GM21360 (cell line): Measurements from ENCODE around the gene SRD5A2.
"Not testable (repeated sequence)": the region's sequence is repeated elsewhere in the genome, so short reads cannot be mapped to it uniquely, and the experiment has no call there.

Source experiments
- ATAC-seq: cut with Tn5 transposase; IDR thresholded peaks from one replicate; pipeline ENCODE4 v1.9.1; 2021; ENCODE audit warnings: mild to moderate bottlenecking, moderate library complexity; ENCODE audit not compliant: unreplicated experiment

The SRD5A2 gene

GRCh38 chr2:31534636-31535035 lies 46.1 kb downstream of the SRD5A2 start:
- no peak for ATAC-seq

DNA sequence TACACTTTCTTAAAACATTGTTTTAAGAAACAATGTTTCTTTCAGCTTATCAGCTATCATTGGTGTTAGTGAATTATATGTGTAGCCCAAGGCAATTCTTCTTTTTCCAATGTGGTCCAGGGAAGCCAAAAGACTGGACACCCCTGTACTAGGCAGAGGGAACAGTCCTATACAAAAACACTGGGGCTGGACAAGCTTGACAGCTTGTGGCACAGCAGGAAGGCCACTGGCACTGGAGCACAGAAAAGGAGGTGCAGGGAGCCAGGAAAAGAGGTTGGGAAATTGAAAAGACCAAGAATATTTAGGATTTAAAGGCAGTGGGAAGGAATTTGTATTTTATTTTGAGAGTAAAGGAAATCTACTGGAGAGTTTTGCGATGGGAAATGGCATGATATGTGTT lies 47.7 kb downstream of the SRD5A2 start:
- ATAC-seq, result no peak

DNA sequence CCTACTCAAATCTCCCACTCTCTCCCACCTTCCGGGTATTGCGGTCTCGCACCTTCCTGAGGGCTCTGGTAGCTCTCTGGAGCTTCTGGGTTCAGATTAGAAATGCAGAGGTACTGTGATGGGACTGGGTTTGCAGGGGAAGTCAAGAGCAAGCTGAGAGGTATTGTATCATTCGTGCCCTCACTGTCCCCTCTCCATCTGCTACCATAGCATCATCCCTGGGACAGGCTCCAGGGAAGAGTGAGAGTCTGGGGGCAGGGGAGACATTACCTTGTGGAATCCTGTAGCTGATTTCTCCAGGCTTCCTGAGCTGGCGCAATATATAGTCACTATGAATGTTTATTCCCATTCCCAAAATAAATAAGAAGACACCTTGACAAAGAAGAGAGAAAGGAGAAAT lies 49.6 kb downstream of the SRD5A2 start:
- ATAC-seq, result no peak

- ATAC-seq, result no peak
Measured at GRCh38 chr2:31529256-31529655, 51.5 kb downstream of the SRD5A2 start.

- ATAC-seq, result no peak
Measured at GRCh38 chr2:31528823-31529222, 51.9 kb downstream of the SRD5A2 start.

- no peak for ATAC-seq
Measured at GRCh38 chr2:31526946-31527732, 53.6 kb downstream of the SRD5A2 start.

- no peak for ATAC-seq
Measured at GRCh38 chr2:31525876-31526275, 54.9 kb downstream of the SRD5A2 start.

GRCh38 chr2:31524592-31524991 lies 56.1 kb downstream of the SRD5A2 start:
- no peak for ATAC-seq

DNA sequence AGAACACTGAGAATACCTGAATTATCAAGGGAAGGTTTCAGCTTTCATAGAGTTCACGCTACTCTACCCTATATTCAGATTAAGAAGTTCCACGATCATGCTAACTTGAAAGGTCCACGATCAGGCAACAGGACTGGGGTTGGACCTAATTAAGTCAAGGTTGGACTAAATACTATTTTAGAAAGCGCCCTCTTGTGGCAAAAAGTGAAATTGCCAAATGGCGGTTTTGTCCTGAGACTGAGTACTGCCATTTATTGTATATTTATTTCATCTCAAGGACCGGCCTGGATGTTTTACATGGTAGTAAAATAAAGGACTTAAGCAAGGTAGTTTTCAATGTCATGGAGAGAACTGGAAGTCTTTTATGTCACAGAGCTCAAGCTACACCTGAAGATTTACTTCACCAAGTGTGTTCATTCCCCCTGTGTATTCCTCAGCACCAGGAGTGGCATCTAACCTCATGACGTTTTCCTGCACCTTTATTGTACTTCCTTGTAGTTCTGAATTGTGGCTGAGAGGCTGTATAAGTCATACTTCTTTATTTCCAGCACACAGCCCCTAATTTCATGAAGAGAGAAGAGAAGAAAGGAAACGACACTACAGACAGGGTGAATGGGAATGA lies 56.8 kb downstream of the SRD5A2 start:
- no peak for ATAC-seq

DNA sequence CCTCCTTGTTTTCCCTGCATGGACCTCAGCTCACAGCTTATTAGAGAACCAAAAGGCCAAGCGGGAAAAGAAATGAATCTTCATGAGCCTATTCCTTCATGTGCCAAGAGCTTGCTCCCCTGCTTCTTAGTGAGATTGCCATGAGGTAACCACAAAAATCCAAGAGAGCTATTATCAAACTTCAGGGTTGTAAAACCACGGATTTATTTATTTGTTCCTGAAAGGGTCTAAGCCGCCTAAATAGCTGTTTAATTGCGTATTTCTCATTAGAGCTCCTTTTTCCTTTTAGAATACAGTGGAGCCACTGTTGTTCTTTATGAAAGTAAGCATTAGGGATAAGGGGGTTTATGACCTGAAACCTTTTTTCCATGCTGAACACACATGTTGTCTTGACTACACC lies 58.0 kb downstream of the SRD5A2 start:
- ATAC-seq, result no peak

DNA sequence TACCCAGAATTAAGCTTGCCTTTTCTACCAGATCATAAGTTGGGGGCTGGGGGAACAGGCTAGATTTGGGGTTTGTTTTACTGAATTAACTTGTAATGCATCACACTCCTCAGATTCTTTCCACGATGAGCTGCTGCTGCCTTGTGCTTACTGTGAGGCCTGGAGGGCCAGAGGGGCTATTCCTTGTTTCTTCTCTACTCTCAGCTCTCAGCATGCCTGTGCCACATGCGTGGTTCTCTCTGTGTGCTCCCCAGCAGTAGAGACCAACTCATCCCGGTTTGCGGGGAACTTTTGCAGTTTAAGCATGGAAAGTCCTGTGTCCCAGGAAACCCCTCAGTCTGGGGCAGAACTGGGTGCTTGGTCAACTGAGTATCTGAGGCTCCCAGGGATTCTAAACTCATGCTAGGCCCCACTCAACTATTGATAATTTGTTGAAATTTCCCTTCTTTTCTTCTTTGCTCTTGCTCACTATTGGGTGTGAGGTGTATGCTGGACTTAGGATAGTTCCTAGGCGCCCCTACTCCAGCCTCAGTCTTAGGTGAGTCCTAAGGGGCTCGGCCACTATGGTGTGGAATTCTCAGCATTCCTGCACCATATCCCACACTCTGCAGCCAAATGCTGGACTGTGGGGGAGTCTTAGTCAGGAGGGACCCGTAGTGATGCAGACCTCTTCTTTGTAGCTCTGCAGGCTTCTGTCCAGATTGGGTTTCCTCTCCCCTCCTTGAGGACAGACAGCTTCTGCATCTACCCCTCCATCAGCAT lies 63.1 kb downstream of the SRD5A2 start:
- no peak for ATAC-seq

DNA sequence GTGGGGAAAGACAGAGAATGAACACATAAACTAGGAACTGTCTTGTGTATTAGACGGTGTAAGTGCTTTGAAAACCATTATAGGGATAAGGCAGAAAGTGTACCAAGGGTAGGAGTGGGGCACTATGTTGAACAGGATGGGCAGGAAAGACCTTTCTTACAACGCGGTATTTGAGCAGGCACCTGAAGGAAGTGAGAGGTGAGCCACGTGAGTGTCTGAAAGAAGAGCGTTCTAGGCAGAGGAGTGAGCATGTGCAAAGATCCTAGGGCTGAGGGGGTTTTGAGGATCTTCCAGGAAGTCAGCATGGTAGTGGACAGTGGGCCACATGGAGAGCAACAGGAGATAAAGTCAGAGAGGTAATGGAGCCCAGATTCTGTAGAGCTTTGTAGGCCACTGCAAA lies 65.2 kb downstream of the SRD5A2 start:
- no peak for ATAC-seq

DNA sequence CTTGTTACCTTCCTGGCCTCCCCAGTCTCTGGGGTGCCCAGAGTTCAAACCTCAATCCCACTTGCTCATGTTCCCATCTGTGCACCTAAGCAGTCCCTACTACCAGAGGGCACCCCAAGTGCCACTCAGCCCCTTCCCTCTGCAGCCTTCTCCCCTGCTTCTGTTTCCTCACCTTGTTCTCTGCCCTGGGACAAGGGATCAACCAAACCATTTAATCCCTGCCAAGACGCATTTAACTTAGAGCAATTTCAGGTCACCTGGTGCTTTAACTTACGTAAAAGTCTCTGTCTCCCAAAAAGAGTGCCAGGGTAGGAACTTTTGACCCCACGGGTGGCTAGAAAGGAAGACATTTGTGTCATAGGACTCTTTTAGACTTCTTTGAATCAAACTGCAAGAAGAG lies 67.2 kb downstream of the SRD5A2 start:
- no peak for ATAC-seq

GRCh38 chr2:31511376-31511775 lies 69.4 kb downstream of the SRD5A2 start:
- no peak for ATAC-seq

GRCh38 chr2:31505111-31505510 lies 75.6 kb downstream of the SRD5A2 start:
- ATAC-seq, result no peak

DNA sequence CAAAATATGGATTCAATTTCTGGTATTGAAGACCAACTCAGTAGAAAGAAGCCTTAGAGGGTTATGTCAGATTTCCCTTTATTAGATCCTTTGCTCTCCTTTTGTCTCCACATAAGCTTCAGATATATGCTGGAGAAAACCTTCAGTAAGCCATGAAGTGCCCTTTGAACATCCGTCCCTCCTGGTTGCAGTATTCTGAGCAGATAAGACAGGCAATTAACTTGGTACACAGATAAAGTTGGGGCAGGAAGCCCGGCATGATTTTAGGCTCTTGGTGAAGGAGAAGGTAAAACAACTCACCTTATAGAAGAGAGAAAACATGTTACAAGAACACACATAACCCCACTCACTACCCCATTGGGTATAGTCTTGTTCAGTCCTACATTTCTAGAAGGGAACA lies 76.4 kb downstream of the SRD5A2 start:
- ATAC-seq, result no peak

GRCh38 chr2:31496451-31496874 lies 84.3 kb downstream of the SRD5A2 start:
- ATAC-seq, result not testable (repeated sequence)

DNA sequence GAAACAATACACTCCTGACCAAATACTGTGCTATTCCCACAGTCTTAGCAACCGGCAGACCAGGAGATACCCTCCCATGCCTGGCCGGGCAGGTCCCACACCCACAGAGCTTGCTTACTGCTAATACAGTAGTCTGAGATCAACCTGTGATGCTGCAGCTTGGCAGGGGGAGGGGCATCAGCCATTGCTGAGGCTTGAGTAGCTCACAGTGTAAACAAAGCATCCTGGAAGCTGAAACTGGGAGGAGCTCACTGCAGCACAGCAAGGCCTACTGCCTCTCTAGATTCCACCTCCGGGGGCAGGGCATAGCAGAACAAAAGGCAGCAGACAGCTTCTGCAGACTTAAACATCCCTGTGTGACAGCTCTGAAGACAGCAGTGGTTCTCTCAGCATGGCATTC lies 91.4 kb downstream of the SRD5A2 start:
- not testable (repeated sequence) for ATAC-seq

DNA sequence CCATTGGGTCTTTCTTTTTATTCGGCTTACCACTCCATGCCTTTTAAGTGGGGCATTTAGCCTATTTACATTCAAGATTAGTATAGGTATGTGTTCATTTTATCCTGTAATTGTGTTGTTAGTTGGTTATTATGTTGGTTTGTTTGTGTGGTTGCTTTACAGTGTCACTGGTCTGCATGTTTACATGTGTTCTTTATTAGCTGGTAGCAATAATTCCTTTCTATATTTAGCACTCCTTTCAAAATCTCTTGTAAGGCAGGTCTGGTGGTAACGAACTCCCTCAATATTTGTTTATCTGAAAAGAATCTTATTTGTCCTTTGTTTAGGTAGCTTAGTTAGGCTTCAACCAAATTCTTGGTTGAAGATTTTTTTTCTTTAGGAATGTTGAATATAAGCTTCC lies 97.5 kb downstream of the SRD5A2 start:
- ATAC-seq, result no peak

DNA sequence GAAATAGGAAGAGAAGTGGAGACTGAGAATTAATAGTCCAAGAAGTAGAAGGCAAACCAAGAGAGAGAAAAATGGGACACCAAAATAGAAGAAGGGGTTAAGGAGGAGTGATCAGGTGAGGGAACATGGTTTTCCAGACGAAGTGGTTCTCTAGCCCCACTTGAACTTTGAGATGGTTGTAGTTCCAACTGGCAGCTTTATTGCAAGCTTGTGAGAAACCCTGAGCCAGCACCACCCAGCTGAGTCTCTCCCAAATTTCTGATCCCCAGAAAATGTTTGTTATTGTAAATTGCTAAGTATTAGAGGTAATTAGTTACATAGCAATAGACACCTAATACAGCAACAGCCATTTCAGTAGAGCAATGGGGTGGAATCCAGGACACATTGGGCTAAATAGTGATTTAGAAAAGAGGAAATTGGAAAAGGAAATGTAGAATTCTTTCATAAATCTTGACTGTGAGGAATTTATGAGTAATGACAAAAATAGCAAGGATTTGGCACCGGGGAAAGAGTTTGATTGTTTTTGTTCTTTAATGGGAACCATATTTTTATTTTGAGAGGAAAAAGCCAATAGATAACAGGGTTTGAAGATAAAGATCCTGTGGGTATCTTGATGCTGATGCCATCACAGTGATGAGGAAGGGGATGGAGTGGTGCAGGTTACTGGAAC lies 104.1 kb downstream of the SRD5A2 start:
- ATAC-seq, result no peak

- ATAC-seq, result no peak
Measured at GRCh38 chr2:31475692-31476091, 105.0 kb downstream of the SRD5A2 start.
